ENCODE measurements around the gene FAM131B.
A peak's percentile ranks its signal among the peaks of the same experiment; 100 is the strongest.

FAM131B gene

DNA sequence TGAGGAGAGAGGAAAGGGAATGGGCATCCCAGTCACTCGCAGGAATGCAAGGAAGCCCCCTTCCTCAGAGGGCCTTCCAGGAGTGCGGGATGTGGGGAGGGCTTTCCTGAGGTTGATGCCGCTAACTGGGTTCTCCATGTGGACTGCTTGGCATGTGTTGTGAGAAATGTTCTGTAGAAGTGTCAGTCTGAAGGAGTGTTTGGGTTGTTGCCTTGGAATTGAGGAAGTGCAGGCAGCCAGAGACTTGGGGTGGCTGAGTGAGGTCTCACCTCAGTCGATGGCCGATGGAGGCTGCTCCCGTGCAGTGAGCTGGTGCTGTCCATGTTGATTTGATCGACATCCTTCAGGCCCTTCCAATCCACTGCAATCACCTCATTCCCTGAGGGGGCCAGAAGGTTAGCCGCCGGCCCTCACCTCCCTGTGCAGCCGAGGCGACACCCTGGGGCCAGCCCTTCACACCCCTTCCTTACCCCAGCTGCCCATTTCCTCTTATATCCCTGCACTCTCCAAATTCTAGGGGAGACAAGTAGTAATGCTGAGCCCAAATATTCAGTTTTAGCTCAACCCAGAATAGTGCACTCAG lies 2.7 kb downstream of the FAM131B start:
- DNase-seq (ENCODE audit: low read depth in 3 of 3) = no peak

DNA sequence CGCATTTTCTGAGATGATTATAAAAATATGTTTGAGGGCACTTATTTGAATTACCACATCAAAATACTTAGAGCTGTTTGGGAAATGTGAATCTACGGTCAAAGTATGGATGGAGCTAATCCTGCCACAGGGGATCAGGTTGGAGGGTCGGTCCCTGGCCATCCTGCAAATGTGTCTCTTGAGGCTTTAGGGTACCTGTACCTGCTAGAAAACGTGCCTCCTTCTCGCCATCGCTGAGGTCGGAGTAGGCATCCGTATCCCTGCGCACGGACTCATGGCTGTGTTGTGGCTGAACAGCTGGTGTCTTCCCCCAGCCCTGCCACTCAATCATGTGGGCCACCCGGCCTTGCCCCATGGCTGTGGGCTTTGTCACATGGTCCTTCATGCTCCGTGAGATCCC lies 3.9 kb downstream of the FAM131B start:
- DNase-seq (ENCODE audit: low read depth in 3 of 3) = no peak

- DNase-seq (ENCODE audit: low read depth in 3 of 3) = no peak
Observed at GRCh38 chr7:143356414-143357050, 6.0 kb downstream of the FAM131B start.

DNA sequence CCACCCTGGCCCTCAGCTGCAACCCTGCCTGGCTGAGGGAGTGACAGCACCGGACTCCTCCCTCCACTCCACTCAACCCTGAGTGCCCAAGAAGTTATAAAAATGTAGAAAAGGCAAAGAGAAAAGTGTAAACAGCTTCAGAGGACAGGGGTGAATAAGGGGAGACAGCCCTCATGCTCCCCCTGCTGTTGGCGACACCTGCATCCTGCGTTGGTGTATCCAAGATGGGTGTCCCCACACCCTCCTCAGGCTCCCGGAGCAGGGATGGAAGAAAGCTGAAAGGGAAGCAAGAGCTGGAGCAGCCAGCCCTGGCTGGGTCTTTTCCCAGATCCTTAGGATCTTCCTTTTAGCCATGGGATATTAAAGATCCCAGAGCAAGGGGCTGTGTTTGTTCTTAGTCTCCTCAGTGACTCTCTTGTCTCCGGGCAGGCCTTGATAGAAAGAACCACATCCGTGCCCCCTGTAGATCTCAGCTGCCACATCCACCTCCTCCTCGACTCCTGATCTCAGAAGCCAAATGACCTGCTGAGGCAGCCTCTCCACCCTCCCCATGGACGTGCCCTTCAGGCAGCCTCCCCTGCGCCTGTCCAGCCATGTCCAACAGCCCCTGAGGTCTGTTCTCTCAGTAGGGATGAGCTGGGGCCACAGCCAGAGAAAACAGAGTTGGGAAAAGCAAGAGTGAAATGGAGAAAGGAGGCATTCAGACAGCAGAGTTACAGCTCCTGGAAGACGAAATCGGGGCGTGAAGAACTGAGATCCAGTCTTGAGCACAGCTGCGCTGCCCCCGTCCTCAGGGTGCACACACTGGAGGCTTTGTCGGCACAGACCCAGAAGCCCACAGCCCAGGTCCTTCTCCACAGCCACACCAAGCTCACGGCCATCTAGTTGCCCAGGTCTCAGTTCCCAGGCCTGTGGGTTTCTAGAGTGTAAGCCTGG lies 6.8 kb downstream of the FAM131B start:
- no peak for DNase-seq (ENCODE audit: low read depth in 3 of 3)

- no peak for DNase-seq (ENCODE audit: low read depth in 3 of 3)
Observed at GRCh38 chr7:143354965-143355364, 7.5 kb downstream of the FAM131B start.

- DNase-seq (ENCODE audit: low read depth in 3 of 3) = no peak
Observed at GRCh38 chr7:143354376-143354775, 8.1 kb downstream of the FAM131B start.

DNA sequence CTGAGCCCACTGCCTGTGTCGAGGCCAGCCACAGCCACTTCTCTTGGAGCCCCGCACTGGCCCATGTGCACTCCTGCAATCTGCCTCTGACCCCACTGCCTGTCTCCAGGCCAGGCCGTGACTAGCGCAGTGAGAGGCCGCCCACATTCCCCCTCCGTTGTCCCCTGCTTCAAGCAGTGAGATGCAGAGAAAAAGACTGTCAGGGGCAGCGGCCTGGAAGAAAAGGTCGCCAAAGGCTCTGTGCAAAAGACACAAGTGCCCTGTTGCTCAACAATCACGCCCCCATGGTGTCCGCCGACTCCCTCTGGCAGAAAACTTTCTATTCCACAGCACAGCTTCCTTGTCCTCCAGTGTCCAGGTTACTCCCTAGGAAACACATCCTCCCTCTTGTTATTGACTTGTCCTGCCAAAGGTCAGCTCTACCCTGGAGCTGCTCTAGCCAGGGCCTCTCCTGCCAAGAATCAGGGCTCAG lies 9.9 kb downstream of the FAM131B start:
- DNase-seq (ENCODE audit: low read depth in 3 of 3) = no peak

GRCh38 chr7:143351574-143351973 lies 10.9 kb downstream of the FAM131B start:
- DNase-seq (ENCODE audit: low read depth in 3 of 3) = no peak

DNA sequence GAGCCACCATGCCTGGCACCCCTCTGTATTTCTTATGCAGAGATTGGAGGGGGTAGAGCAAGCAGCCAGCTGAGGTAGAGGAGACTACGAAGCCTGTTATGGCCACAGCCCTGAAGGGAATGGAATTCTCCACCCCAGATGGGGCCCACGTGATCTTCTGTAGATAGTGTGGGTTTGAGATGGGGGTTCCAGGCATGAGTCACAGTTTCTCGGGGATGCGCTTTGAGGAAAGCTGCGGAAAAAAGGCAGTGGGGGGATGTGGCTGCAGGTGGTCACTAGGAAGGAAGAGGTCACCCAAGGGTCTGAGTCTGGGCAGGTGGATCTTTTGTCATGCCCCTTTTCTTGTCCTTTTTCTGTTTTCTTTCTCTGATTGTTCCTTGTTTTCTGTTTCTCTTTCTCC lies 11.5 kb downstream of the FAM131B start:
- DNase-seq (ENCODE audit: low read depth in 3 of 3) = no peak

GRCh38 chr7:143347950-143348349 lies 14.6 kb downstream of the FAM131B start:
- DNase-seq (ENCODE audit: low read depth in 3 of 3) = no peak

- DNase-seq (ENCODE audit: low read depth in 3 of 3) = no peak
Observed at GRCh38 chr7:143346018-143346417, 16.5 kb downstream of the FAM131B start.

DNA sequence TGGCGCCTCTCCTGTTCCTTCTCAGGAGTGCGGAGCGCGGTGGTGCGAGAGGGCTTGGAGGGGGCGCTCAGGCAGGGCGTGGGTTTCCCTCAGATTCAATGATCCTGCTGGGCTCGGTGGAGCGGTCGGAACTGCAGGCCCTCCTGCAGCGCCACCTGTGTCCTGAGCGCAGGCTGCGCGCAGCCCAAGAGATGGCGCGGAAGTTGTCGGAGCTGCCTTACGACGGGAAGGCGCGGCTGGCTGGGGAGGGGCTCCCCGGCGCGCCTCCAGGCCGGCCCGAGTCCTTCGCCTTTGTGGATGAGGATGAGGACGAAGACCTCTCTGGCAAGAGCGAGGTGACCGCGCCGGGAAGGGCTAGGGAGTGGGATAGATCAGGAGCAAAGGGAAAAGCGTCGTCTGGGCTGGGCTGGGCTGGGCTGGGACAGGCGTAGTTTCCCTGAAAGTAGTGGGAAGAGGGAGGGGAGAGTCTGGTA lies 17.0 kb downstream of the FAM131B start:
- peak; percentile 31 to 36 (median 36) for DNase-seq (ENCODE audit: low read depth in 3 of 3)

DNA sequence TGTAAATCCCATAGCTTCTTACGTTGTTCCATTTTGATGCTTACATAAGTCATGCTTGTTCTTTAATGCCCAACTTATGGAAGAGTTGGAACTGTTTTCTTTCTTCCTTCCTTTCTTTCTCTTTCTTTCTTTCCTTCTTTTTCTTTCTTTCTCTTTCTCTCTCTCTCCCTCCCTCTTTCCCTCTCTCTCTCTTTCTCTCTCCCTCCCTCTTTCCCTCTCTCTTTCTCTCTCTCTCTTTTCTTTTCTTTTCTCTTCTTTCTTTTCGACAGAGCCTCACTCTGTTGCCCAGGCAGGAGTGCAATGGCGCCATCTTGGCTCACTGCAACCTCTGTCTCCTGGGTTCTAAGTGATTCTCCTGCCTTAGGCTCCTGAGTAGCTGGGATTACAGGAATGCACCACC lies 18.9 kb downstream of the FAM131B start:
- DNase-seq (ENCODE audit: low read depth in 3 of 3) = no peak

- no peak for DNase-seq (ENCODE audit: low read depth in 3 of 3)
Observed at GRCh38 chr7:143341842-143342241, 20.7 kb downstream of the FAM131B start.

- DNase-seq (ENCODE audit: low read depth in 3 of 3) = no peak
Observed at GRCh38 chr7:143337216-143337615, 25.3 kb downstream of the FAM131B start.

DNA sequence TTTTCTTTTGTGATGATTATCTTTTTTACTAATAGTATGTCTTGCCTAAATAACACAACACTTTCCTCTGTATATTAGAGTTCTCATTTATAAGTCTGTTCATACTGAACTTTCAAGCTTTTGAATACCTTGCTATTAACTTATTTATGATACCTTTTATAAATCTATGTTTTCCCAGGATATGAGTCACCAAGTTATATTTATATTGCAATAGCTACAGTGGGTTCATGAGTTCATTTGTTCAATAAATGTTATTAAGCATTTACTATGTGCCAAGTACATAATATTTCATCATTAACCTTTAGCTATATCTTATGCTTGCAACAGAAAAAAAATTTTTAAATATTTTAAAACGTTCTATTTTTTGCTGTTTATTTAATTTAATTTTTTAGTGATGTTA lies 28.3 kb downstream of the FAM131B start:
- no peak for DNase-seq (ENCODE audit: low read depth in 3 of 3)

GRCh38 chr7:143331179-143331801 lies 31.2 kb downstream of the FAM131B start:
- no peak for DNase-seq (ENCODE audit: low read depth in 3 of 3)

DNA sequence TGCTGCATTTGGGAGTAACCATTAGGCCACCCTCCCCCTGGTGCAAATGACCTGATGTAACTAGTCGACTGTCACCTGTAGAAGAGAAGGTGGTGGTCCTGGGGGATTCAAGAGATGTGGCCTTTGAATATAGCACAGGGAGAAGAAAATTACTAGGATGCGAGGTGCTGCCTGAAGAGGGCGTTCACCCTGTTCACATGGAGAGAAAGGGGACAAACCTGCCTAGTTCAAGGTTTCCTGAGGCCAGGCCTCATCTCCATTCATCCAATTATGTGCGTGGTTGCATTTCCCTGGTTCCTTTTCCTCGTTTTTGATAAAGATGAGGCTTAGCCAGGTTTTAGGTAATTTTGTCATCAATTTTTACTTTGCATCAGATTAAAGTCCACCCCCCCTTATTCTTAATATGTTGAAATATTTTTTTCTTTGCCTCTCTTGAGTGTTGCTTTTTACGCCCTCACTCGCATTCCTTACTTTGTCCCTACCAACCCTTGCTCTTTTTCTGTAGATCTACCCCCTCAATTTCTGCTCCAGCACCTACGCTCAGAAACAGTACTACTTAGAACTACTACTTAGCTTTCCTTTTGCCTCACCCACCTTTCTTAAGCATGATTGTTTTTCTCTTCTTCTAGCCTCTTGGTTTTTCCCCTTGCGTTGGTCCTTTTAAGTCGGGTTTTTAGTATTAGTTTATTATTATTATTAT lies 32.9 kb downstream of the FAM131B start:
- DNase-seq (ENCODE audit: low read depth in 3 of 3) = no peak

DNA sequence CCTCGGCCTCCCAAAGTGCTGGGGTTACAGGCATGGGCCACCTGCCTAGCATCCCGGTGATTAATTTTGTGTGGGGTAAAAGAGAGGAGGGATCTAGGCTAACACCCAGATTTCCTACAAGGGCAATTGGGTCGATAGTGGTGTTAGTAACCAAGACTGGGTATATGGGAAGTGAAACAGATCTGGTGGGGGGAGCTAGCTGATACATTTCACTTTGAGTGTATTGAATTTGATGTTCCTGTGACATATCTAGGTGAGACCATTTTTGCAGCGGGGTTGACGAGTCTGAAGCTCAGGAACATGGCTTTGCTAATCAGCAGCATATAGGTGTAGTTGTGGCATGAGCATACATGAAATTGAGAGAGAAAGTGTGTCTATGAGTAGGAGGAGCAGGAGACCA lies 34.6 kb downstream of the FAM131B start:
- DNase-seq (ENCODE audit: low read depth in 3 of 3) = no peak

- DNase-seq (ENCODE audit: low read depth in 3 of 3) = no peak
Observed at GRCh38 chr7:143325240-143325639, 37.3 kb downstream of the FAM131B start.

DNA sequence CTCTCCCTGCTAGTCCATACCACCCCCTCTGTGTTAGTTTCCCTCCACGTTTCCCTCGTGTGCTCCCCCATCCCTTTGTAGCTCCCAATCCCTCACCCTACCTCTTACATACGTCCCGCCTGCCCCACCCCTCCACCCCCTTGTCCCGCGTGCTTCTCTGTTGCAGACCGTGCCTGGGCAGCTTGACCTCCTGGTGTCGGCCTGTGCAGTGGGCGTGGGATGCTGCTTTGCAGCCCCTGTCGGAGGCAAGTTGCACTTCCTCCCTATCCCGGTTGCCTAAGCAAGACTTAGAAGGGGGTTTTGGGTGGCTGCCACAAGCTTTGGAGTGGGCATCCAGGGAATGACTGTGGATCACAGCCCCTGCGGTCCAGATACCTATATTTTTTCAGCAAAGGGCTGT lies 38.9 kb downstream of the FAM131B start:
- DNase-seq (ENCODE audit: low read depth in 3 of 3) = no peak
